Erythroblast (primary cell): Measurements from ENCODE around the gene APH1B.

Experiments used
- GATA1 ChIP-seq: IDR thresholded peaks from 2 replicates; pipeline ENCODE4 v1.6.1; 2011; ENCODE audit warnings: low read depth, mild to moderate bottlenecking, control low read depth, low read length, moderate library complexity
- POLR2A ChIP-seq: IDR thresholded peaks from 2 replicates; pipeline ENCODE4 v1.6.1; 2011; ENCODE audit warnings: mild to moderate bottlenecking, low read length

DNA sequence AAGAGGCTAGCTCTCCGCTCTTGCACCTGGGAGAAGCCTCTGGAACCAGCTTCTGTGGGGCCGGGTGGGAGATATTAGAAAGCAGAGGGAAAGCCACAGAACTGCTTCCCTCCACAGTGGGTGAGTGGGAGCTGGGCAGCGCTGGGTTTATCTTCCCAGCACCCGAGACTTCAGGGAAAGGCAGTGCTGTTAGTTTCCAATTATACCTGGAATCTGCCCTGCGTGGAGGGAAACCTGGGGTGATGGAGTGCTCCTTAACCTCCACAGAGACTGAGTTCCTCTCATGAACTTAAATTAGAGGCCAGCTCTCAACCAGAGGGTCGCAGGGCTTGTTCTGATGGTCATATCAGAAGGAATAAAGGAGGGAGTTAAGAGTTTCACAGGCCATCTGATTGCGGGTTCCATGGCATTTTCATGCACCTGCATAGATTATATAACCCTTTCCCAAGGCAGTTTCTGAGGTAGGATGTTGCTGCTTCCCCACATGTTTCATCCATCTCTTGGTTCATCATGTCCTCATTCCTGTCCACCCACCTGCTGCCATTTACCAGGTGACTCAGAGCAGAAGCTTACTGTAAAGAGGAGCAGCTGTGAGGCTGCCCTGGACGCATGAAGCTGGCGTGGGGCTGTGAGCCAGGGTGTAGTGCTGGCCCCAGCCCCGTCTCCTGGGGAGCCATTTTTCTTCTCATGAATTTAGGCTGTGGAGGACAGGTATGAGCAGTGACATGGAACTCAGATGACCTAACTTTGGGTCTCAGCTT is 61.8 kb downstream of the APH1B start:
- no peak for TF ChIP-seq POLR2A
- TF ChIP-seq GATA1 = no peak
